ENCODE data around the gene GSC2.

Gene GSC2

GRCh38 chr22:19143967-19144400 lies 6.1 kb downstream of the GSC2 start:
- H4K20me1 ChIP-seq (ENCODE audit: insufficient read depth, low read length, poor library complexity, severe bottlenecking): peaks cover 9% of the 10 kb centered on the region
- no peaks in the 10 kb centered on the region for H3K9me2 ChIP-seq (replicated peaks; ENCODE audit: low read depth, low read length)
- H3K9me3 ChIP-seq (ENCODE audit: insufficient read depth, low read depth, low read length): no peaks in the 10 kb centered on the region
- H3K4me2 ChIP-seq (ENCODE audit: low read depth, low read length, poor library complexity, severe bottlenecking): peak overlapping the region; percentile 99
- no peaks in the 10 kb centered on the region for H3K27me3 ChIP-seq (ENCODE audit: insufficient read depth, low read length, poor library complexity, severe bottlenecking)
- peak overlapping the region; percentile 75 for H2AFZ ChIP-seq (ENCODE audit: low read length)
- H3F3A ChIP-seq (ENCODE audit: low read depth): no peaks in the 10 kb centered on the region
- peaks cover 7% of the 10 kb centered on the region for H3K4me1 ChIP-seq (ENCODE audit: insufficient read depth, low read length, poor library complexity, severe bottlenecking)
- peak overlapping the region; percentile 89 for H3K4me3 ChIP-seq (ENCODE audit: low read length, poor library complexity, severe bottlenecking)
- peak overlapping the region; percentile 91 for H3K9ac ChIP-seq (ENCODE audit: low read depth, low read length, poor library complexity, severe bottlenecking)
- no peak for TF ChIP-seq EZH2phosphoT487 (IDR thresholded peaks at IDR 0.05; ENCODE audit: borderline replicate concordance)
- TF ChIP-seq CTCF (conservative IDR thresholded peaks at IDR 0.05; ENCODE audit: low read length): no peak
- peaks cover 15% of the 10 kb centered on the region for H3K79me2 ChIP-seq (ENCODE audit: insufficient read depth, low read length)
- H3K36me3 ChIP-seq (ENCODE audit: insufficient read depth, low read length): peaks cover 16% of the 10 kb centered on the region; the same call in 1 of the 2 replicates

GRCh38 chr22:19143212-19143611 lies 6.9 kb downstream of the GSC2 start:
- Histone ChIP-seq H3K4me3 (ENCODE audit: low read length, poor library complexity, severe bottlenecking) (peak overlapping the region; percentile 89), H3K4me2 (ENCODE audit: low read depth, low read length, poor library complexity, severe bottlenecking) (peak overlapping the region; percentile 99), H3K27me3 (ENCODE audit: insufficient read depth, low read length, poor library complexity, severe bottlenecking) (no peaks in the 10 kb centered on the region), H3F3A (ENCODE audit: low read depth) (no peaks in the 10 kb centered on the region), H3K36me3 (ENCODE audit: insufficient read depth, low read length) (peaks cover 18% of the 10 kb centered on the region; the same call in 1 of the 2 replicates), H2AFZ (ENCODE audit: low read length) (no peak overlapping the region), H3K9me2 (replicated peaks; ENCODE audit: low read depth, low read length) (no peaks in the 10 kb centered on the region), H3K9ac (ENCODE audit: low read depth, low read length, poor library complexity, severe bottlenecking) (peak overlapping the region; percentile 91), H3K9me3 (ENCODE audit: insufficient read depth, low read depth, low read length) (no peaks in the 10 kb centered on the region), H4K20me1 (ENCODE audit: insufficient read depth, low read length, poor library complexity, severe bottlenecking) (peaks cover 9% of the 10 kb centered on the region), H3K4me1 (ENCODE audit: insufficient read depth, low read length, poor library complexity, severe bottlenecking) (peaks cover 7% of the 10 kb centered on the region), H3K79me2 (ENCODE audit: insufficient read depth, low read length) (peaks cover 15% of the 10 kb centered on the region)
- TF ChIP-seq CTCF (conservative IDR thresholded peaks at IDR 0.05; ENCODE audit: low read length) (no peak), EZH2phosphoT487 (IDR thresholded peaks at IDR 0.05; ENCODE audit: borderline replicate concordance) (no peak)

GRCh38 chr22:19142394-19142793 lies 7.7 kb downstream of the GSC2 start:
- Histone ChIP-seq H3K4me2 (ENCODE audit: low read depth, low read length, poor library complexity, severe bottlenecking) (no peak overlapping the region), H3K4me3 (ENCODE audit: low read length, poor library complexity, severe bottlenecking) (no peak overlapping the region), H3K36me3 (ENCODE audit: insufficient read depth, low read length) (peaks cover 18% of the 10 kb centered on the region; the same call in 1 of the 2 replicates), H3K9ac (ENCODE audit: low read depth, low read length, poor library complexity, severe bottlenecking) (no peak overlapping the region), H3F3A (ENCODE audit: low read depth) (no peaks in the 10 kb centered on the region), H3K79me2 (ENCODE audit: insufficient read depth, low read length) (peaks cover 15% of the 10 kb centered on the region), H3K9me3 (ENCODE audit: insufficient read depth, low read depth, low read length) (no peaks in the 10 kb centered on the region), H4K20me1 (ENCODE audit: insufficient read depth, low read length, poor library complexity, severe bottlenecking) (peaks cover 9% of the 10 kb centered on the region), H3K27me3 (ENCODE audit: insufficient read depth, low read length, poor library complexity, severe bottlenecking) (no peaks in the 10 kb centered on the region), H3K4me1 (ENCODE audit: insufficient read depth, low read length, poor library complexity, severe bottlenecking) (peaks cover 7% of the 10 kb centered on the region), H3K9me2 (replicated peaks; ENCODE audit: low read depth, low read length) (no peaks in the 10 kb centered on the region), H2AFZ (ENCODE audit: low read length) (no peak overlapping the region)
- no peak for TF ChIP-seq EZH2phosphoT487 (IDR thresholded peaks at IDR 0.05; ENCODE audit: borderline replicate concordance)
- TF ChIP-seq CTCF (conservative IDR thresholded peaks at IDR 0.05; ENCODE audit: low read length): no peak
